Measurements from ENCODE around the gene PLET1.

DNA sequence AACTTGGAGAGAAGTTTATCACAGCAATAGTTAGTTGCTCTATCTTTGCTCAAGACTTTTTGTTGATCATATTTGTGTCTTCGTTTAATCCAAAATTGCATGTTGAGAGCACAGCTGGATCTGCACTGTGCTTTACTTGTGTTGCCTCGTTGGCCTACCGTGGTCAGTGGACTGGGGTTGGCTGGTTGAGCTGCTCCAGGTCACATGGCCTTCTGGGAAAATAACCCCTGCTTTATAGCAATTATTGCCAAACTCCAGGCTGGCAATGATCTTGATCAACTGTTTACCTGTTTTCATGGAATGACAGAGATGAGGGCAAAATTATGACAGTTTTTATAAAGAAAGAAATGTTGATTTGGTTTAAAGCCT is 5.7 kb upstream of the PLET1 start:
- TF ChIP-seq YY1 (IDR thresholded peaks at IDR 0.05; ENCODE audit: low read depth) (no peak), TAF1 (IDR thresholded peaks at IDR 0.05; ENCODE audit: low read depth) (no peak), EGR1 (IDR thresholded peaks at IDR 0.05) (no peak), CEBPB (IDR thresholded peaks at IDR 0.05) (no peak)
- TF ChIP-seq, protein P1, sequence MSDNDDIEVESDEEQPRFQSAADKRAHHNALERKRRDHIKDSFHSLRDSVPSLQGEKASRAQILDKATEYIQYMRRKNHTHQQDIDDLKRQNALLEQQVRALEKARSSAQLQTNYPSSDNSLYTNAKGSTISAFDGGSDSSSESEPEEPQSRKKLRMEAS (IDR thresholded peaks at IDR 0.05) = no peak
